Inflammatory macrophage (primary cell): ENCODE measurements around the gene DRICH1.
"Not testable (repeated sequence)": the region's sequence is repeated elsewhere in the genome, so short reads cannot be mapped to it uniquely, and the experiment has no call there.

Experiments used
- DNase-seq, 2 donors: peaks; one replicate each; pipeline ENCODE4 v3.0.0-alpha.2; 2020 to 2022

Gene DRICH1

GRCh38 chr22:23597576-23598268 lies 34.4 kb downstream of the DRICH1 start:
- DNase-seq = not testable (repeated sequence)

GRCh38 chr22:23595904-23596303 lies 36.2 kb downstream of the DRICH1 start:
- DNase-seq = not testable (repeated sequence)

DNA sequence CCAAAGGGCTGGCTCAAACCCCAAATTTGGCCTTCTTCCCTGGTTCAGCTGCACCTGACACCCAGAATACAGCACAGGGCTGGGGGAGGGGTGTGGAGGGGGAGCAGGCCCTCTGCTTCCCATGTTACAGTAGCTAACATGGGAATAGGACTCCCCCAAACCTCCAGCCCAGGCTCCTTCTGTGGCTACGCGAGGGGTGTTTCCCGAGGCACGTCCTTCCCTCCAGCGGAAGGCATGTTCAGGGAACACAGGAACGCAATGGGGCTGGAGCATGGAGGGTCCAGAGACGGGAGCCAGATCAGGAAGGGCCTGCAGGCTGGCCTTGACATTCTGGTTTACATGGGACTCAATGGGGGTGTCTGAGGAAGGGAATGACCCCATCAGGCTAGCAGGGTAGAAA lies 40.3 kb downstream of the DRICH1 start:
- DNase-seq = no peak

DNA sequence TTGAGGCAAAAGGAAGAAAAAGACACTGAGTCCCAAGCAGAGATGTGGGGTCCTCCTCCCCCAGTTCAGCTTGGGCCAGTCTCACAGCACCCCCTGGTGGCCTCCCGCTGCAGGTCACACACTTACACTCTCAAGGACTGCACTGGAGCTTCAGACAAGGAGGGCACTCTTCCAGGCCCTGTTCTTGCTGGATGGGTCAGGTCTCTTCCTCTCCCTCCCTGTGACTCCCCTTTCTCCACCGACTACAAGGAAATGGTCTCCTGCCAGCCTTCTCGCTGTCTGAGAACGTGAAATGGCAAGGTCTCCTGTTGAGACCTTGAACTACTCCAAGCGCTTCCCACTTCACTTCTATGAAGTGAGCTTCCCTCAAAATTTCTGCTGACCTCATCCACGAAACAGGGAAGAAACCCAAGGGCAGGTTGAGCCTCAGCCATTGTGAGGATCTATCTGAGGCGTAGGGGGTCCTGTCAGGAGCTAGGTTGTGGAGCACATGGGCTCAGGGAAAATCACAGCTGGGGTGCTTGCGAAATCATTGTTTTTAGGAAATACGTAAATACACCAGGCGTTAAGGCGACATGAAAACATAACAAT lies 40.8 kb downstream of the DRICH1 start:
- DNase-seq = peak; percentile 40 to 54

DNA sequence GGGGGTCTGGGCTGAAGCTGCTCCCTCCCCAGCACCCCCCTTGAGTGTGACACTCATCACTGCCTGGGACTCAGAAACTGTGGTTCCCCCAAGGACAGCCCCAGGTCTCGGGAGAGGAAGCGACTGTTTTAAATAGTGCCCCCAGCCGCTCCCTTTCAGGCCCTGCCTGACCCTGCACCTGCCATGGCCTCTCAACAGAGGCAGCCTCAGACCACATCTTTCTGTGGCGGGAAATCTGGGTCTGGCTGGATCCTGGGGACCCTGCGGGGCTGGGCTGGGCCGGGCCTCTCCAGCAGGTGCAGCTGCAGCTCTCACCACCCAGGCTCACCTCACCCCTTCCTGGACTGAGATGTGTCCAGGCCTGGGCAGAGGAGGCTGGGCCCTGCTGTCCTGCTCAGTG lies 48.3 kb downstream of the DRICH1 start:
- no peak for DNase-seq

DNA sequence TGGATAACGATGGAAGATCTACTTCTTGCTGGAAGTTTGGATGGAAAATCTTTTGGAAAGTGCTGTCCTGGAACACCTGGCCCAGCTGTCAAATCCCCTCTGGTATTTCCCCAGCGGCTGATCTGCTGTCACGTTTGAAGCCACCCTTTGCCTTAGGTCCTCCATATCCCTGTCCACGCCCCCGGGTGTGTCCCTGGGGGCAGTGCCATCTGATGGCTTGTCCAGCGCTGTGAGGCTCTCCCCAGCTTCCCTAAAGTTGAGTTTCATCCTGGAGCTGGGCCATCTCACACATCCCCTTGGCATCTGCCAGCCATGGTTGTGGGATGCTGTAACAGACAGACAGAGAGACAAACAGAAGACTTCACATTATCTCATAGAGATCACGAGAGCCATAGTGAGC lies 49.0 kb downstream of the DRICH1 start:
- DNase-seq = no peak

DNA sequence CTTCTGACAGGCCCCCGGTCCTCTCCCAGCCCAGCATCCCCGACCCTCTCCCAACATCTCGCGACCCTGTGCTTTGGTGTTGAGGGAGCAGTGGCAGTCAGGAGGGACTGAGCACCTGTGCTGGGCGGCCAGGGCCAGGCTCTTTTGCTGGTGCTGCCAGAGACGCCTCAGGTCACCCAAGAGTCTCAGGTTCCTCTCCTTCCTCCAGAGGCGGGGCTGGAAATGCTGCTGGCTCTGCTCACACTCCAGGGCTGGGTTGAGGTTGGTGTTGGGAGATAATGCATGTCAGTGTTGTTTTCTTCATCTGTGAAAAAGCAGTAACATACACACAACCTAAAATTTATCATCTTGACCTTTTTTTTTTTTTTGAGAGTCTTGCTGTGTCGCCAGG lies 50.9 kb downstream of the DRICH1 start:
- DNase-seq = no peak

DNA sequence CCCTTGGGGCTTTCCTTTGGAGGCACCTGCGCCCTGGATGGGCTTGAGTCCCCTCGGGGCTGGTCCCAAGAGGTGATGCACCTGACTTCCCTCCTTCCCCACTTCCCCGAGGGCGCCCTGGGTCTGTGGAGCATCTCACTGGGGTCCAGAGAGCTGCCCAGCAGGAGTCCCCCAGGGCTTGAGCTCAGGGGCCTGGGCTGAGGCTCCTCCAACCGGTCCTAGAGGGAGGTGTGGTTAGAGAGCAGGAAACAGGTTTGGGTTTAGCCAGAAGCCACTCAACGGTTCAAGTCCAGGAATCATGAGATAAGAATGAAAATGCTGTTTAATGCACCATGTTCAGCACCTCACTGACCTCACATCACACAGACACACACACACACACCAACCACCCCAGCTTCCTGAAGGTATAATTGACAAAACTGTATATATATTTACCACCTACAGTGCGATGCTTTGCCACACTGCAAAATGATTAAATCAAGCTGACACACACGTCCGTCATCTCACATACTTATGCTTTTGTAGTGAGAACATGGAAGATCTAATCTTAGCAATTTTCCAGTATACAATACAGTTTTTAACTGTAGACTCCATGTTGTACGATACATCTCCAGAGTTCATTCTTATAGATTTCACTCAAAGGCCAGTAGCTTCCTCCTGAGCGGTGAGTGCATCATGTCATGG lies 51.4 kb downstream of the DRICH1 start:
- DNase-seq = no peak

DNA sequence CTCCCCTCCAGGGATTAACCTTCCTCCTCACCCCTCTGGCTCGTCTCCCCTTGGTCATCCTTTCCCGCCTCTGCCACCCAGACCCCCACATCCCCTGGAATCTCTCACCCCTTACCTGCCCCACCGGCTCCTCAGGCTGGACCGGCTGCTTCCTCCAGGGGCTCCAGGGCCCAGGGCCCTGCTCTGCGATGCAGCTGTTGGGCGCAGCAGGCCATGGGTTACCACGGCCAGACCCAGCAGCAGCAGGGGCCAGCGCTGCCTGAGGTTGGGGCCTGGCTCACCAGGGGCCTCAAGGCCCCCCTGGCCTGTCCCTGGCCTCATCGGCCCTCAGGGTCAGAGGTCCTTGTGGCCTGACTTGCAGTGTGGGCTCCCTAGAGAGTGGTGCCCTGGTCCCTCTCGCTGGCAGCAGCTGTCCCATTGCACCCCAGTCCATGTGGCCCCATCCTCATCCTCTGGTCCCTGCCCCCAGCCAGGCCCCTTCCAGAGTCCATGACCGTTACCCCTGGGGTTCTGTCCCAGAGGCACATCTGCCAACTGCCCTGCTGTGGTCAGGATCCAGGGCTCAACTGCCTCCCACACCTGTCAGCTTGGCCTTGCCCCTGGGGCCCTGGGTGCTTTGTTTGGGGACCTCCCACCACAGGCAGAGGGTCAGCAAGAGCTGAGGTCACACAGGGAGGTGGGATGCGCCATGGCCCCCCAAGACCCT lies 52.1 kb downstream of the DRICH1 start, which contains the start of gene IGLL1:
Gene IGLL1 (minus strand): TSS at position 421 of the 706 bp plus-strand sequence. CDS start 100 bp downstream, at position 321.
- no peak for DNase-seq

DNA sequence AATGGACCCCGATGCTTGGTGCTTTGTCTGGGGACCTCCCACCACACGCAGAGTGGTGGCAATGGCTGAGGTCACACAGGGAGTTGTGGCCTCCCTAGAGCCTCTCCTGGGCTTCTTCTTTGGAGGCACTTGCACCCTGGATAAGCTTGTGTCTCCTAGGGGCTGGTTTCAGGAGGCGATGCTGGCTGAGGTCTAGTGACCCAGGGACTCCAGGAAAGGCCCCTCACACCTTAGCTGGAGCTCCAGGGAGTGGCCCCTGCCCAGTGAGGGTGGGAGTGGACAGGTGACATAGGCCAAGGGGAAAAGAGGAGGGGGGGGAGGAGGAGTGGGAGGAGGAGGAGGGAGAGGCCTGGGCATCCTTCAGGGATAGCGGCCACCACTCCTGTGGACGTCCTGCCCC lies 52.8 kb downstream of the DRICH1 start:
- no peak for DNase-seq

- no peak for DNase-seq
Observed at GRCh38 chr22:23578306-23578705, 53.8 kb downstream of the DRICH1 start.

GRCh38 chr22:23576681-23577080 lies 55.4 kb downstream of the DRICH1 start:
- no peak for DNase-seq

- DNase-seq = no peak
Observed at GRCh38 chr22:23575601-23576000, 56.5 kb downstream of the DRICH1 start.

DNA sequence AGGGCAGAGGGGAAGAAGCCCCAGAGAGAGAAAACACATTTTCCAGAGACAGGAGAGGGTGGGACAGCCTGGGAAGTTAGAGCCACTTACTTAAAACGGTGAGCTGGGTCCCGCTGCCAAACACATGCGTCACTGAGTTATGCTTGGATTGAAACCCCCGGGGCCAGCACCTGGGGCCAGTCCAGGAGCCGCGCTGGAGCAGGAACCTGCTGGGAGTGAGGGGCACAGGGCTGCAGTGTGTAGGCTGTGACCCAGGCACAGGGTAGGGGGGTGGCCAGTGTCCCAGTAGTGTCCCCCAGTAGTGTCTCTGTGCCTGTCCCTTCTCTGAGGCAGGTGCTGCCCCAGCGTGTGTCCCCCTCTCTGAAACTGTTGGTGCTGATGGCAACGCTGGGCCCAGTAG lies 57.2 kb downstream of the DRICH1 start:
- DNase-seq = no peak

- no peak for DNase-seq
Observed at GRCh38 chr22:23574371-23574811, 57.7 kb downstream of the DRICH1 start.

- not testable (repeated sequence) for DNase-seq
Observed at GRCh38 chr22:23573701-23574235, 58.4 kb downstream of the DRICH1 start.

DNA sequence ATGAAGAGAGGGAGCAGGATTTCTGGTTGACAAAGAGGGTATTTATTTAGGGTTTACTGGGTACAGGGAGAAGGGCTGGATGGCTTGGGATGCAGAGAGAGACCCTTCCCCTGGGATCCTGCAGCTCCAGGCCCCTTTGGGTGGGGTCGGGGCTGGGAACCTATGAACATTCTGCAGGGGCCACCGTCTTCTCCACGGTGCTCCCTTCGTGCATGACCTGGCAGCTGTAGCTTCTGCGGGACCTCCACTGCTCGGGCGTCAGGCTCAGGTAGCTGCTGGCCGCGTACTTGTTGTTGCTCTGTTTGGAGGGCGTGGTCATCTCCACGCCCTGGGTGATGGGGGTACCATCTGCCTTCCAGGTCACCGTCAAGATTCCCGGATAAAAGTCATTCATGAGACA lies 59.0 kb downstream of the DRICH1 start:
- not testable (repeated sequence) for DNase-seq

DNA sequence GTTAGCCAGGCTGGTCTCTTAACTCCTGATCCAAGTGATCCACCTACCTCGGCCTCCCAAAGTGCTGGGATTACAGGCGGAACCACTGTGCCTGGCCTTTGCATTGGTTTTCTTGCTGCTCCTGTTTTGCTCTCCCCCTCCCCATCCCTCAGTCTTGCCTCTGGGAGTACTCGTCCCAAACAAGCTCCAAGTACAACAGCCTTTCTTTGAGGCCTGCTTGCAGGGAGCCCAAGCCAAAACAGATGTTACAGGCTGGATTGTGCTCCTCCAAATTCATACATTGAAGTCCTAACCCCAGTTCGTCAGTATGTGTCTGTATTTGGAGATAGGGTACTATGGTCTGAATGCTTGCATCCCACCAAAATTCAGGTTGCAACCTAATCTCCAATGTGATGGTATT lies 60.6 kb downstream of the DRICH1 start:
- DNase-seq = no peak

DNA sequence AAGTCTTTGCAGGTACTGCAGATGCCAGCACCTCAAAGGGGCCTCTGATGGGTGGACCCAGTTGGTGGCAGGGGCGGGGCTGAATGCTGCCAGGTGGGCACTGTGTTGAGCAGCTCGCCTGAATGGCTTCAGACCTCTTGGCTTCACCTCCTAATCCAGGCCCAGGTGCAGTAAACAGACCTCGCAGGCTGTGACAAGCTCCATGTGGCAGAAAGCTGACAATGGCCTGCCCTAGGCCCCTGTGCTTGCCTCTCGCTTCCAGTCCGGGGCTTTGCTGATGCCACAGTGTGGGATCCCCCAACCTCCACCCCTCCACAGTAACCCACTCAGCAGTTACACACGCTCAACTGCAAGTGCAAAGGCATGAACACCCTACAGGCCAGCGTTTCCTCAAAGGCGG lies 61.4 kb downstream of the DRICH1 start:
- DNase-seq = no peak

- no peak for DNase-seq
Observed at GRCh38 chr22:23569716-23570115, 62.4 kb downstream of the DRICH1 start.

DNA sequence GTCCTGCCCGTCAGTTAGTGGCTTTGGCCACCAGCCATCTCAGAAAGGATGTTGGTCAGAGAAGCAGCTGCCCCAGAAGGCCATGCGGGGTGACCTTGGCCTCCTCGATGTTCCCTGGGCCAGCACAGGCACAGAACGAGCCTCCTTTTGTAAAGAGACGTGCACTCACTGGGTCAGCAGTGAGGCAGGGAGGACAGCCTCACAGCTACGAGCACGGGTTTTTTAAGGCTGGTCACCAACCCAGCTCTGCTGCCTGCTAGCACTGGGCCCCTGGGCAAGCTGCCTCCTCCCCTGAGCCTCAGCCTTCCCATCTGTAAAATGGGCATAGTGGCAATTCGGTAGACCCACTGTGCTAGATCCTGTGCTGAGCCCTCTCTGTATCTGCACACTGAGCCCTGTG lies 62.8 kb downstream of the DRICH1 start:
- no peak for DNase-seq

DNA sequence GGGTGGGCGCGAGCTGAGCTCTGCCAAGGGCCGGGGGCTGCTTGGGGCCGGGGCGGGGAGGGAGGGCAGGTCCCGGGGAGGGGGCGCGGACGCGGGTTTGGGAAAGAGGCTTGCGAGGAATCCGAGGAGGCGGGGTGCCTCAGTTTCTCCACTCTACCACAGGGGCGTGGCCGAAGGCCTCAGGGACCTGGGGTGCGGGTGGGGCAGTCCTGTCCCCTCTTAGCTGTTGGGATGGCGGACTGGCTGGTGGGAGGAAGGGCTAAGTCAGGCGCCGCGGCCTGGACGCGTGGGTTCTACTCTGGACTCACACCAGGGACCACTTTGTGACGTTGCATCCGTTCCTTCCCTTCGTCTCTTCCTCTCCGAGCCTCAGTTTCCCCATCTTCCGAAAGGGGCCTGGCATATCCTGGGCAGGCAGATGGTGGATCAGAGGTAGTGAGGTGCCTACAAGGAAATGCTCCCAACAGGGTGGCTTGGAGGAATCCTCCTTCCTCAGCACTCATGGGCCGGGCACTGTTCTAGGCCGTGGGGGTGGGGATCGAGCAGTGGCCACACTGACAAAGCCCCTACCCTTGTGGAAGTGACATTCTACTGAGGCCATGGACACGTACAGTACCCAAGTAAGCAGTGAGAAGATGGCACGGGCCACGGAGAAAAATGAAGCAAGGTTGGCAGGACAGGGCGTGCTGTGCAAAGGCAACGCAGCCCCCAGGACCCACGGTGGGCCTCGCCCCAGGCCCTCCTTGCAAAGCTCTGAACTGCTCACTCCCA lies 65.2 kb downstream of the DRICH1 start:
- no peak for DNase-seq
